NCI-H345 treated with DMSO at 0.1 percent for 48 hours (cell line): ENCODE measurements around the gene PIP4P1.

Source experiments
- DNase-seq: peaks from one replicate; lab custom pipeline; 2025; ENCODE audit not compliant: unreplicated experiment; lab: John Stamatoyannopoulos, UW

Gene PIP4P1

GRCh38 chr14:20412411-20412810 lies 48.8 kb downstream of the PIP4P1 start:
- no peak for DNase-seq

GRCh38 chr14:20409226-20409625 lies 52.0 kb downstream of the PIP4P1 start:
- no peak for DNase-seq
